ENCODE results near the gene SLC29A3. TPM values are rescaled to one million over a fixed set of nuclear protein-coding genes. Genes with fewer than 3 reads are reported as not detected.

Gene SLC29A3
- total RNA-seq, 1 donor from 2014 or later = 5.3 TPM

GRCh38 chr10:71297343-71297742, 21.7 kb upstream of the SLC29A3 start:
- Mint-ChIP-seq H3K36me3 (ENCODE audit: low read depth) (no peaks in the 10 kb centered on the region), H3K4me1 (peaks cover 9% of the 10 kb centered on the region), H3K27me3 (ENCODE audit: low read depth) (peaks cover 2% of the 10 kb centered on the region), H3K9me3 (no peaks in the 10 kb centered on the region), H3K4me3 (no peak overlapping the region), H3K27ac (ENCODE audit: unreplicated experiment) (no peak overlapping the region)
- DNase-seq (ENCODE audit: low read depth, low spot score) = no peak
- TF ChIP-seq CTCF (conservative IDR thresholded peaks at IDR 0.05) = no peak

GRCh38 chr10:71299071-71299785, 19.8 kb upstream of the SLC29A3 start:
- peaks cover 3% of the 10 kb centered on the region for H3K27me3 Mint-ChIP-seq (ENCODE audit: low read depth)
- H3K9me3 Mint-ChIP-seq = no peaks in the 10 kb centered on the region
- H3K4me1 Mint-ChIP-seq = peaks cover 13% of the 10 kb centered on the region
- H3K36me3 Mint-ChIP-seq (ENCODE audit: low read depth) = no peaks in the 10 kb centered on the region
- H3K4me3 Mint-ChIP-seq = no peak overlapping the region
- no peak for DNase-seq (ENCODE audit: low read depth, low spot score)
- TF ChIP-seq CTCF (conservative IDR thresholded peaks at IDR 0.05) = no peak
- H3K27ac Mint-ChIP-seq (ENCODE audit: unreplicated experiment) = no peak overlapping the region

DNA sequence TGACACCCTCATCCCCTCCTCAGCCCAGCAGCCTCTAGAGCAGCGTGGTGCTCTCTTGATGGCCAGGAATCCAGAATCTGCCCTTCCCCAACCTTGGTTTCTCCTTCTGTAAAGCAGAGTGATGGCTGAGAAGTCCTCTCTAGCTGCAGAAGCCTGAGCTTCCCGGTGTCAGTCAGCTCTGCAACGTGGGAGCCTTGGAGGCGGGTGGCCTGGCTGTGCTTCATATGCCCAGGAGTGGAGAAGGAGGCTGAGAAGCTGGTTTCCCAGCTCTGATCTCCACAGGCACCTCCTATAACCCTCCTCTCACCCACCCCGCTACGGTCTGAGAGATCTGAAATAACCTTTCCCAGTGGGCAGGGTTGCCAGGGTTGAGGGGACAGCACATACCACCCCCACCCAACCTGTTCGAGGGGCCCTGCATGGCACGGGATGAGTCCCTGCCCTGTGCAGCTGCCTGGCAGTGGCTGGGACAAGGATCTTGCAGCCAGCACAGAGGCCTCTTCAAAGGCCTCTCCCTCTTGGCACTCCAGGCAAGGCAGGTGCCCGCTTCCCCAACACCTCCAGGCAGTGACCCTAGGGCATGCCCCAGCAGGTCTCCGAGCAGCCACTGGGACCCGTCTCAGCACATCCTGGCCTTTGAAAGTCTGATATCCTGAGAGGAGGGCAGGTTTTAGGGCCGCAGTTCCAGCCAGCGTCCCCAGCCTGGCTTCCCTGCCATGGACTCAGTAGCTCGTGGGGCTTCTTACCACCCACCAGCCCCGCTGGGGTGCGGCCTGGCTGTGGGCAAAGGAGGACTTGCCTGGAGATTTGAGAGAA, 18.3 kb upstream of the SLC29A3 start:
- no peak for TF ChIP-seq CTCF (conservative IDR thresholded peaks at IDR 0.05)
- H3K36me3 Mint-ChIP-seq (ENCODE audit: low read depth) = no peaks in the 10 kb centered on the region
- no peak for DNase-seq (ENCODE audit: low read depth, low spot score)

DNA sequence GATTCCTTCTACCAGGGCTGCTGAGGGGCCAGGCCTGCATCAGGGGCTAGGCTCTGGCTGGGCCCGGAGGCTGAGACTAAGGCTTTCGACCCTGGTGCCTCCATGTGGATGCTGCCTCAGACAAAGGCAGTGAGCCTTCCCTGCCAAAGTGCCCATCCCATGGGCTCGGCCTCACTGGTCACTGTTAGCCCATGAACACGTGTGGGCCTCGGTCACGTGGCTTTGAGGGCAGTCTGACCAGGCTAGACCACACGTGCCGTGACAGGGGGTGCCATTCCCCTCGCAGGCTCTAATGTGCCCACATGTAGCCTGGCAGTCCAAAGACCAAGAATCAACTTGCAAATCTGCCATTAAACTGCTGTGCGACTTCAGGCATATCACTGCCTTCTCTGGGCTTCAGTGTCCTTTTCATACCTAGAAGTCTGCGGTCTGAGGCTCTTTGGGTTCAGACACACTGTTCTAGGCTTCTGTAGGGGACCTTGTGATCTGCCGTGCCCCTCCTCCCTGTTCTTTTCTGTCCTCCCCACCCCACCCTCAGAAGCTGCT, 17.6 kb upstream of the SLC29A3 start:
- H3K27ac Mint-ChIP-seq (ENCODE audit: unreplicated experiment) = no peak overlapping the region
- H3K36me3 Mint-ChIP-seq (ENCODE audit: low read depth) = no peaks in the 10 kb centered on the region
- H3K4me3 Mint-ChIP-seq = no peak overlapping the region
- DNase-seq (ENCODE audit: low read depth, low spot score) = no peak
- H3K27me3 Mint-ChIP-seq (ENCODE audit: low read depth) = peaks cover 3% of the 10 kb centered on the region
- H3K4me1 Mint-ChIP-seq = peaks cover 13% of the 10 kb centered on the region
- no peaks in the 10 kb centered on the region for H3K9me3 Mint-ChIP-seq
- no peak for TF ChIP-seq CTCF (conservative IDR thresholded peaks at IDR 0.05)

More for the DNA sequence above, 18.3 kb upstream of the SLC29A3 start:
- Mint-ChIP-seq H3K4me1 (peaks cover 13% of the 10 kb centered on the region), H3K9me3 (no peaks in the 10 kb centered on the region), H3K4me3 (no peak overlapping the region), H3K27me3 (ENCODE audit: low read depth) (peaks cover 3% of the 10 kb centered on the region), H3K27ac (ENCODE audit: unreplicated experiment) (no peak overlapping the region)

DNA sequence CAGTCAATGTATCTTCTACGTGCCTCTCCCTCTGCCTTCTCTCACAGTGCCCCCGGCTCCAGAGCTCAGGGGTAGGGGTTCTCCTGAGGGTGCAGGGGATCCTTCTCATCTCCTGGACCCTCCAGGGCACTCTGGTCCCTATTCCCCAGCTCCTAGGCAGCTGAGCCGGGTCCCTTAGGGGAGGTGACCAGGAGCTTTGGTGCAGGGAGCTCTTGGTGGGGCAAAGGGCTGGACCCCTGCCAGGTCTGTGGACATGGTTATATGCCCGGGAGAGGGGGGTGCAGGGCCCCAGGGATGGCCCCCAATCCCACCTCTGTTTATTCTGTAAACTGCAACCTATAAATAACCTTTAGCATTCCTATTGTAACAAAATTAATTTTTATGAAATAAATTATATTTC, 16.6 kb upstream of the SLC29A3 start:
- no peaks in the 10 kb centered on the region for H3K9me3 Mint-ChIP-seq
- no peaks in the 10 kb centered on the region for H3K36me3 Mint-ChIP-seq (ENCODE audit: low read depth)
- DNase-seq (ENCODE audit: low read depth, low spot score) = no peak
- H3K4me3 Mint-ChIP-seq = no peak overlapping the region
- peaks cover 3% of the 10 kb centered on the region for H3K27me3 Mint-ChIP-seq (ENCODE audit: low read depth)
- no peak overlapping the region for H3K27ac Mint-ChIP-seq (ENCODE audit: unreplicated experiment)
- peaks cover 13% of the 10 kb centered on the region for H3K4me1 Mint-ChIP-seq
- TF ChIP-seq CTCF (conservative IDR thresholded peaks at IDR 0.05) = no peak

All from neural crest cell (in vitro differentiated cells).